Brain microvascular endothelial cell (primary cell): ENCODE measurements around the gene PREPL.
A peak's percentile ranks its signal among the peaks of the same experiment; 100 is the strongest.

Experiments used
- DNase-seq: peaks from one replicate; pipeline ENCODE4 v3.0.0-alpha.2; 2020
- H3K27ac ChIP-seq: fragments of 250-450 bp; sonication (Bioruptor Pico); 2 replicates; pipeline ENCODE4 v1.5.1; 2020; ENCODE audit warnings: mild to moderate bottlenecking, moderate library complexity
- H3K27me3 ChIP-seq: fragments of 250-450 bp; sonication (Bioruptor Pico); replicated peaks from 2 replicates; pipeline ENCODE4 v1.5.1; 2020; ENCODE audit warnings: mild to moderate bottlenecking
- H3K36me3 ChIP-seq: fragments of 250-450 bp; sonication (Bioruptor Pico); replicated peaks from 2 replicates; pipeline ENCODE4 v1.5.1; 2020; ENCODE audit warnings: mild to moderate bottlenecking
- H3K4me3 ChIP-seq: 2 replicates; pipeline ENCODE4 v1.5.1; 2011; ENCODE audit warnings: low read depth, mild to moderate bottlenecking, control low read depth, low read length, moderate library complexity
- CTCF ChIP-seq: IDR thresholded peaks from 2 replicates; pipeline ENCODE4 v1.5.1; 2011; ENCODE audit warnings: low read depth, mild to moderate bottlenecking, moderate library complexity, low read length, control low read depth, inconsistent platforms; ENCODE audit errors: missing control alignments
- in situ Hi-C: cut with HindIII; loops from 2 replicates; pipeline ENCODE4 v1.10.0; 2017; ENCODE audit warnings: low sequenced_read_pairs, low pct_ligation_motif_present

PREPL gene

DNA sequence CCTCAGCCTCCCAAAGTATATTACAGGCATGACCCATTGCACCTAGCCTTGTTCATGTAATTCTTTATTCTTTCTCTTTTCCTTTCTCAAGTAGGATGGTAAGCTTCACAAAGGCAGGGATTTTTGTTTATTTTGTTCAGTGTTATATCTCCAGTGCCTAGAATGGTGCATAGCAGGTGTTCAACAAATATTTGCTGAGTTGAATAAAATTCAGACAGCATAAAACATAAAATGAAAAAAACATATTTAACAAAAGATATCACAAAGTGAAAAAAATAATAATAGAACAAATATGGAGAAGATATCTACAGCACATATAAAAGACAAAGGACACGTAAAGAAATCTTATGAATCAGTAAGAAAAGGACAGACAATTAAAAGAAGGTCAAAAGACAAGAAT lies 8.8 kb downstream of the PREPL start:
- no peak for TF ChIP-seq CTCF
- Histone ChIP-seq H3K27me3 (no peaks in the 10 kb centered on the region), H3K27ac (no peak overlapping the region), H3K36me3 (no peaks in the 10 kb centered on the region), H3K4me3 (no peak overlapping the region)
- in situ Hi-C loops = no loop called here
- DNase-seq = no peak

- no peak for DNase-seq
- Histone ChIP-seq H3K27ac (no peak overlapping the region), H3K27me3 (no peaks in the 10 kb centered on the region), H3K36me3 (no peaks in the 10 kb centered on the region), H3K4me3 (no peak overlapping the region)
- no peak for TF ChIP-seq CTCF
- in situ Hi-C loops = no loop called here
These were observed 9.6 kb downstream of the PREPL start for GRCh38 chr2:44351676-44352075.

DNA sequence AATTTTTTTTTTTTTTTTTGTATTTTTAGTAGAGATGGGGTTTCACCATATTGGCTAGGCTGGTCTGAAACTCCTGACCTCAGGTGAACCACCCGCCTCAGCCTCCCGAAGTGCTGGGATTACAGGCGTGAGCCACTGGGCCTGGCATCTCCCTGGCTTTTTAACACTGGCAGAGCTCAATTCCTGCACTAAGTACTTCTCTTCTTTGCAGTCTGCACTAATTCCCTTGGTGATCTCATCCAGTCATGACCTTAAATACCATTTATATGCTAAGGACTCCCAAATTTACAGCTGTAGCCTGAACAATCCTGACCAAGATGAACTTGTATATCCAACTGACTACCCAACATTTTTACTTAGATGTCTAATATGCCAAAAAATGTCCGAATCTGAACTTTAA lies 10.2 kb downstream of the PREPL start:
- no peak overlapping the region for H3K4me3 ChIP-seq
- TF ChIP-seq CTCF = no peak
- H3K36me3 ChIP-seq = no peaks in the 10 kb centered on the region
- in situ Hi-C loops = no loop called here
- no peak overlapping the region for H3K27ac ChIP-seq
- no peaks in the 10 kb centered on the region for H3K27me3 ChIP-seq
- DNase-seq = no peak

GRCh38 chr2:44349506-44349905 lies 11.8 kb downstream of the PREPL start:
- no peak for TF ChIP-seq CTCF
- DNase-seq = no peak
- in situ Hi-C loops = no loop called here
- no peak overlapping the region for H3K4me3 ChIP-seq
- H3K27me3 ChIP-seq = no peaks in the 10 kb centered on the region
- no peak overlapping the region for H3K27ac ChIP-seq
- H3K36me3 ChIP-seq = no peaks in the 10 kb centered on the region

GRCh38 chr2:44348400-44348799 lies 12.9 kb downstream of the PREPL start:
- no peak overlapping the region for H3K27ac ChIP-seq
- H3K36me3 ChIP-seq = peaks cover 2% of the 10 kb centered on the region
- TF ChIP-seq CTCF = no peak
- peak; percentile 63 for DNase-seq
- in situ Hi-C loops = no loop called here
- H3K27me3 ChIP-seq = no peaks in the 10 kb centered on the region
- H3K4me3 ChIP-seq = no peak overlapping the region

DNA sequence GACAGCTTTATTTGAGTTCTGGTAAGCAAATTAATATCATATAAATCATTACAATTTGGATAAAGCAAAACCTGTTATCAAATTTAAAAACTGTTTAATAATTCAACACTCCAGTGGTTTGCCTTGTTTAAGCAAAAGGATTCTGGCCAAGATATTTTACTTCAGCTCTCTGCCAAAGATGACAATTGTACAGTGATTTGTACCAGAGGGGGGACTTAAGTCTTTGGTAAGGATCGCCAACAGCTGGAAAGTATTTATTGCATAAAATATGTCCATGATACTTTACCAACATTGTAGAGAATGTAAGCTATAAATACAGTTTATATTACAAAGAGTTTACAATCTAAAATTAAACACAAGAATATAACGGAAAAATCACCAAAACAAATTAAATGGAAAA lies 13.8 kb downstream of the PREPL start:
- H3K27me3 ChIP-seq = no peaks in the 10 kb centered on the region
- no peak for DNase-seq
- no peak overlapping the region for H3K27ac ChIP-seq
- peaks cover 6% of the 10 kb centered on the region for H3K36me3 ChIP-seq
- no peak overlapping the region for H3K4me3 ChIP-seq
- in situ Hi-C loops = no loop called here
- no peak for TF ChIP-seq CTCF
